Calu3 (cell line): ENCODE results near the gene PPA1. TPM values are rescaled to one million over a fixed set of nuclear protein-coding genes. Genes with fewer than 3 reads are reported as not detected.
A peak's percentile ranks its signal among the peaks of the same experiment; 100 is the strongest.

Experiments used
- BruUV-seq: library from RNA; stranded (reverse); fragments of 400-500 nt; replicated peaks from 2 replicates; lab custom pipeline; 2021; lab: Mats Ljungman, UMichigan
- CTCF ChIA-PET: fragments of 300-600 bp; sonication (Branson Sonifier 250); formaldehyde crosslinking; loops from one replicate; lab custom pipeline; 2022; ENCODE audit warnings: antibody characterized with exemption; lab: Charles Lee
- DNase-seq: peaks from one replicate; pipeline ENCODE4 v3.0.0; 2022
- H3K27ac Mint-ChIP-seq: one replicate; pipeline ENCODE4 v1.8.0; 2022; ENCODE audit warnings: mixed read lengths; ENCODE audit not compliant: unreplicated experiment
- H3K27me3 Mint-ChIP-seq: one replicate; pipeline ENCODE4 v1.8.0; 2022; ENCODE audit warnings: mixed read lengths; ENCODE audit not compliant: unreplicated experiment
- H3K36me3 Mint-ChIP-seq: one replicate; pipeline ENCODE4 v1.8.0; 2022; ENCODE audit warnings: mild to moderate bottlenecking, moderate library complexity, mixed read lengths; ENCODE audit not compliant: insufficient read depth, unreplicated experiment
- H3K4me1 Mint-ChIP-seq: one replicate; pipeline ENCODE4 v1.8.0; 2022; ENCODE audit warnings: mild to moderate bottlenecking, low read depth, mixed read lengths; ENCODE audit not compliant: unreplicated experiment
- H3K4me3 Mint-ChIP-seq: one replicate; pipeline ENCODE4 v1.8.0; 2022; ENCODE audit warnings: mild to moderate bottlenecking, low read depth, moderate library complexity, mixed read lengths; ENCODE audit not compliant: unreplicated experiment
- H3K9me3 Mint-ChIP-seq: one replicate; pipeline ENCODE4 v1.8.0; 2022; ENCODE audit warnings: low read depth, mixed read lengths; ENCODE audit not compliant: unreplicated experiment
- intact Hi-C: fragments of 100-400 bp; cut with micrococcal nuclease; formaldehyde crosslinking; loops from one replicate; pipeline ENCODE4 v1.10.0; 2022; ENCODE audit not compliant: unreplicated experiment
- total RNA-seq: library from RNA; stranded (reverse); gene quantifications from 2 replicates; pipeline ENCODE4 v1.2.3, GENCODE V29; 2022
- TF ChIP-seq, protein P1 (sequence below): fragments of 200-600 bp; IDR thresholded peaks from one replicate; pipeline ENCODE4 v1.8.0; 2022; ENCODE audit warnings: antibody characterized with exemption; ENCODE audit not compliant: unreplicated experiment

PPA1 gene
- total RNA-seq, 1 experiment from 2014 or later: 280 TPM

- Mint-ChIP-seq H3K27ac (no peak overlapping the region), H3K4me1 (peaks cover 3% of the 10 kb centered on the region)
- CTCF ChIA-PET: interaction anchor here (0.7 kb wide), 1 partner anchor 146 kb away, joined by 3 read pairs; no protein-coding TSS in a partner anchor
Observed at GRCh38 chr10:70174058-70174741, 59.0 kb downstream of the PPA1 start.

GRCh38 chr10:70169649-70170364 lies 63.4 kb downstream of the PPA1 start:
- TF ChIP-seq, protein P1, sequence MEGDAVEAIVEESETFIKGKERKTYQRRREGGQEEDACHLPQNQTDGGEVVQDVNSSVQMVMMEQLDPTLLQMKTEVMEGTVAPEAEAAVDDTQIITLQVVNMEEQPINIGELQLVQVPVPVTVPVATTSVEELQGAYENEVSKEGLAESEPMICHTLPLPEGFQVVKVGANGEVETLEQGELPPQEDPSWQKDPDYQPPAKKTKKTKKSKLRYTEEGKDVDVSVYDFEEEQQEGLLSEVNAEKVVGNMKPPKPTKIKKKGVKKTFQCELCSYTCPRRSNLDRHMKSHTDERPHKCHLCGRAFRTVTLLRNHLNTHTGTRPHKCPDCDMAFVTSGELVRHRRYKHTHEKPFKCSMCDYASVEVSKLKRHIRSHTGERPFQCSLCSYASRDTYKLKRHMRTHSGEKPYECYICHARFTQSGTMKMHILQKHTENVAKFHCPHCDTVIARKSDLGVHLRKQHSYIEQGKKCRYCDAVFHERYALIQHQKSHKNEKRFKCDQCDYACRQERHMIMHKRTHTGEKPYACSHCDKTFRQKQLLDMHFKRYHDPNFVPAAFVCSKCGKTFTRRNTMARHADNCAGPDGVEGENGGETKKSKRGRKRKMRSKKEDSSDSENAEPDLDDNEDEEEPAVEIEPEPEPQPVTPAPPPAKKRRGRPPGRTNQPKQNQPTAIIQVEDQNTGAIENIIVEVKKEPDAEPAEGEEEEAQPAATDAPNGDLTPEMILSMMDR: no peak
- Mint-ChIP-seq H3K4me1 (peaks cover 10% of the 10 kb centered on the region), H3K27me3 (no peaks in the 10 kb centered on the region), H3K4me3 (peak overlapping the region; percentile 92), H3K36me3 (peaks cover 51% of the 10 kb centered on the region), H3K27ac (peak overlapping the region; percentile 94), H3K9me3 (no peaks in the 10 kb centered on the region)
- intact Hi-C loops: no loop called here
- CTCF ChIA-PET: interaction anchor here (0.6 to 2.1 kb wide), 7 partner anchors 9 to 705 kb away, joined by 3 to 20 read pairs (median 6); partner anchors contain the start of gene TYSND1
- no TSS peak for BruUV-seq
- DNase-seq: no peak

More at GRCh38 chr10:70174058-70174741, 59.0 kb downstream of the PPA1 start:
- no peaks in the 10 kb centered on the region for H3K9me3 Mint-ChIP-seq
- no peak for DNase-seq
- no peaks in the 10 kb centered on the region for H3K27me3 Mint-ChIP-seq
- TF ChIP-seq, protein P1: no peak
- peaks cover 22% of the 10 kb centered on the region for H3K36me3 Mint-ChIP-seq
- intact Hi-C loops: no loop called here
- BruUV-seq: no TSS peak
- H3K4me3 Mint-ChIP-seq: no peak overlapping the region

DNA sequence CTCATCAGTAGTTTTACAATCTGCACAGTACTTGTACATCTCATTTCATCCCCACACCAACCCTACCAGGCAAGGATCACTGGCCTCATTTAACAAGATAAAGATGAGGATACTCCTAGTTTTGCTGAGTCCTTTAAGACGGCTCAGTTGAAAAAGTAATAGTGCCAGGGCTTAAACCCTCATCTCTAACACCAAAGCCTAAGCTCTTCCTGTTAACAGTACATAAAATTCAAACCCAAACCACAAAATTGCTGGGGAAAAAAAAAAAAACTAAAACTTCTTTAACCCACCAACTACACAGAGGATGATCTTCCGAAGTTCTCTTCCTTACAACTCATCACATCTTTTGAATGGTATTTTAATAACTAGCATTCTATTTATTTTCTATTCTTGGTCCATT lies 64.2 kb downstream of the PPA1 start:
- H3K27me3 Mint-ChIP-seq: no peaks in the 10 kb centered on the region
- DNase-seq: no peak
- TF ChIP-seq, protein P1: no peak
- CTCF ChIA-PET: interaction anchor here (2.0 to 2.1 kb wide), 2 partner anchors 23 to 53 kb away, joined by 7 to 20 read pairs; partner anchors contain the start of gene TYSND1
- H3K27ac Mint-ChIP-seq: peak overlapping the region; percentile 94
- H3K36me3 Mint-ChIP-seq: peaks cover 51% of the 10 kb centered on the region
- intact Hi-C loops: no loop called here
- H3K4me3 Mint-ChIP-seq: peak overlapping the region; percentile 92
- no TSS peak for BruUV-seq
- peaks cover 13% of the 10 kb centered on the region for H3K4me1 Mint-ChIP-seq
- no peaks in the 10 kb centered on the region for H3K9me3 Mint-ChIP-seq

DNA sequence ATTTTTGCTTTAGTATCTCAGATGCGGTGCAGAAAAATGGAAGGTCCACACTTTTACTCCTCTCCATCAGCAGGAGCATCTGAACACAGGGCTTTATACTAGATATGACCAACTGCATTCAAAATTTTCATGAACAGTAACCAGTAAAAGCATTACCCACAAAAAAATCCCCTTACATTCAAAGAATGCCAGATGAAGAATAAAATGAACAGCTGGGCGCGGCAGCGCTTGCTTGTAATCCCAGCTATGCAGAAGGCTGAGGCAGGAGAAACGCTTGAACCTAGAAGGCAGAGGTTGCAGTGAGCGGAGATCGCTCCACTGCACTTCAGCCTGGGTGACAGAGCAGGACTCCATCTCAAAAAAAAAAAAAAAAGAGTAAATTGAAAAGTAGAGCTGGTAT lies 66.0 kb downstream of the PPA1 start:
- H3K9me3 Mint-ChIP-seq: no peaks in the 10 kb centered on the region
- TF ChIP-seq, protein P1: no peak
- CTCF ChIA-PET: interaction anchor here (0.7 to 2.0 kb wide), 3 partner anchors 21 to 181 kb away, joined by 3 to 7 read pairs (median 4); partner anchors contain the start of gene TYSND1
- BruUV-seq: no TSS peak
- H3K4me1 Mint-ChIP-seq: peaks cover 30% of the 10 kb centered on the region
- no peak for DNase-seq
- intact Hi-C loops: no loop called here
- H3K27ac Mint-ChIP-seq: no peak overlapping the region
- H3K4me3 Mint-ChIP-seq: no peak overlapping the region
- no peaks in the 10 kb centered on the region for H3K27me3 Mint-ChIP-seq
- H3K36me3 Mint-ChIP-seq: peaks cover 56% of the 10 kb centered on the region
